COLO829 (cell line): ENCODE results near the gene NPIPB2.
"Not testable (repeated sequence)": the region's sequence is repeated elsewhere in the genome, so short reads cannot be mapped to it uniquely, and the experiment has no call there.

Source experiments
- DNase-seq: peaks from one replicate; pipeline ENCODE4 v3.0.0; 2012; ENCODE audit warnings: low spot score

The NPIPB2 gene

DNA sequence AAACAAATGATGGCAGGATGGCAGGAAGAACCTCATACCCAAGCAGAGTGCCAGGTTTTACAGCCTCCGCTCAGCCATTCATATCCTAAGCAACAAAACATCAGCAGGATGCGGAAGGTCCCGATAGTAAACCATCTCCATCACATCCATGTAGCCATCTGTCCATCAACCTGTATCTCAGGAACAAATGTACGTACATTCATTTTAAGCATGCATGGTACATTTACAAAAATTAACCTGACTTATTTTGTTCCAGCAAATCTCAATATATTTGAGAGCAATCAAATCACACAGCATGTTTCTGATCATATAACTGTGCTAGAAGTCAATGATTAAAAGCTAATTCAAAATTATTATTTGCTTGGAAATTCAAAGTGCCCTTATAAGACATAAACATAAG is at the start of gene NPIPB2:
NPIPB2 (minus strand) TSS at position 101 of the 400 bp plus-strand sequence; CDS start at position 101, 0 bp downstream.
- not testable (repeated sequence) for DNase-seq

GRCh38 chr16:11990702-11991390 is 49.0 kb upstream of the NPIPB2 start:
- no peak for DNase-seq

- no peak for DNase-seq
These were observed 46.6 kb upstream of the NPIPB2 start for GRCh38 chr16:11988258-11988978.

DNA sequence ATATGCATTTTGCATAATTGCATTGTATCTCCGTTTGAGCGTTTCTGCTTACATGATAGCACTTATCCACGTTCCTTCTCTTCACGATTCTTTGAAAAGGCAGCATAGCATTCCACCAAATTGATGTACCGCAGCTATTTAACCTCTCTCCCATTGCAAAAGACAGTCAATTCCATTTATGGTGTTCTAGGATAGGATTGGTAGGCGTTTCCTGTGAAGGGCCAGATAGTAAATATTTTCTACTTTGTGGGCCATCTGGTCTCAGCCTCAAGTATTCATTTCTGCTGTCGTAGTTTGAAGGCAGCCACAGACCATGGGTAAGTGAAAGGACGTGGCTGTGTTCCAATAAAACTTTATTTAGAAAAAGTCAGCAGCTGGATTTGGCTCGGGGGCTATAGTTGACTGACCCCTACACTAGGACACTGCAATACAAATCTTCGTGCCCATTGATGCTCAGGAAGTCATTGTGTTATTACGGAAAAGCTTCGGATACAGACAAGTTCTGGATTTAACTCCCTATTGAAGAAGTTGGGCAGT is 44.7 kb upstream of the NPIPB2 start:
- no peak for DNase-seq

GRCh38 chr16:11985250-11985649 is 43.4 kb upstream of the NPIPB2 start:
- DNase-seq, result no peak

- DNase-seq, result no peak
These were observed 38.4 kb upstream of the NPIPB2 start for GRCh38 chr16:11980136-11980844.

- no peak for DNase-seq
These were observed 37.3 kb upstream of the NPIPB2 start for GRCh38 chr16:11979013-11979672.

GRCh38 chr16:11978080-11978479 is 36.2 kb upstream of the NPIPB2 start:
- no peak for DNase-seq

DNA sequence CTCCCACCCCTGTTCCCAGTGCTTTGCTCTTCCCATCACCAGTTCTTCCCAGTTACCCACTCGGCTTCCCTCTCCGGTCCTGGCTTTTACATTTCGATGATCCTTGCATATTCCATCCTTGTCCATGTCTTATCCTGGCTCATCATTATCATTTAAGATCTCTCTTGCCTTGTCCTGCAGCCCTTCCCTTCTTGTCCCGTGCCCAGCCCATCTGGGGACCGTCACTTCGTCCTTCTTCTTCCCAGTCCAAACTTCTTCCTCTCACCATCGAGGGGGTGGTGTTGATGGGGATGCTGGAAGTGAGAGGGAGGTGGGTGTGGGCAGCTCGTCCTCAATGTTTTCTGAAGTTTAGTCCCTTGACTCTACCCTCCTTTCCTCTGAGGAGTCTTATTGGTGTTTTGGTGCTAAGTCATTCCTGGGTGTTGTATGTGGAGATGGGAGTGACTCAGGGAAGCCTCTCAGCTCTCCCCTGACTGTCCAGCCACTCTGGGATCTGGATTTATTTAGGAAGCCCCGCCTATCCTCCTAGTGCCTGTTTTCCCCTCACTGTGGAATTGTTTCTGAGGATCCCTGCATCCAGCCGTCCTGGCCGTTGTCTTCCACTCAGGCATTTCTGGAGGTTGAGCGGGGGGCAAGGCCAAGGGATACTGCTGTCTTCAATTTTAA is 35.7 kb upstream of the NPIPB2 start:
- DNase-seq, result no peak

DNA sequence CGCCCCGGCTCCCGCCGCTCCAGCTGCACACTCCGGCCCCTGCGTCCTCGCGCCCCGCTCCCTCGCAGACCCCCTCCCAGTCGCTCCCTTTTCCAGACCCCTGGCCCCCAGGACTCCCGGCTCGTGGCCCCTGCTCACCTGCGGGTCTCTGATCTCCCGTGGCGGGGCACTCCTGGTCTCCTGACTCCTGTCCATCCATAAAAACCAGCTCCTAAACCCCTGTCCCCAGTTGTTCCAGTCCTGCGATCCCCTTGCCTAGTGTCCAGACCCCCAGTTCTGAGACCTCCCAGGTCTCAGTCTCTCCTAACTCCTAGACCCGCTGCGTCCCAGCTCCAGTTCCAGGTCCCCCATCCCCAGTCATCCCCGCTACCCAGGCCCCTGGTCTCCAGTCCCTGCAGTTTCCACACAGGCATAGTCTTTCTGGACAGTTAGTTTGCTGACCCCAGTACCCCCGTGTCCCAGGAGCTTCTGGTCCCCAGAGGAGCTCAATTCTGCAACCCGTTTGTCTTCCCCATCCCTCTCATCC is 35.1 kb upstream of the NPIPB2 start:
- DNase-seq, result no peak

GRCh38 chr16:11973070-11973469 is 31.2 kb upstream of the NPIPB2 start:
- no peak for DNase-seq

DNA sequence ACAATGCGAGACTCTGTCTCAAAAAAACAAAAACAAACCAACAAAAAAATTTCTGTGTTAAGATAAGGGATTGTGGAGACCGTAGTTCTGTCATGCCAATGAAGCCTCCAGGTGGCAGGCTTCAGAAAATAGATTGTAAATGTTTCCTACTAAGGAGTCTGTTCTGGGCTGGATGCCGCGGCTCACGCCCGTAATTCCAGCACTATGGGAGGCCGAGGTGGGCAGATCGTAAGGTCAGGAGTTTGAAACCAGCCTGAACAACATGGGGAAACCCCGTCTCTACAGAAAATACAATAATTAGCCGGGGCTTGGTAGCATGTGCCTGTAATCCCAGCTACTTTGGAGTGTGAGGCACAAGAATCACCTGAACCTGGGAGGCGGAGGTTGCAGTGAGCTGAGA is 30.3 kb upstream of the NPIPB2 start:
- DNase-seq, result no peak

GRCh38 chr16:11970292-11970691 is 28.4 kb upstream of the NPIPB2 start:
- DNase-seq, result not testable (repeated sequence)

GRCh38 chr16:11968577-11968976 is 26.7 kb upstream of the NPIPB2 start:
- DNase-seq, result no peak

GRCh38 chr16:11967195-11967911 is 25.5 kb upstream of the NPIPB2 start:
- no peak for DNase-seq

- DNase-seq, result no peak
These were observed 24.3 kb upstream of the NPIPB2 start for GRCh38 chr16:11966173-11966572.

GRCh38 chr16:11964761-11965551 is 23.1 kb upstream of the NPIPB2 start, which contains the start of gene TNFRSF17:
Gene TNFRSF17, plus strand, starts transcription at chr16:11965210. Its CDS starts 115 bp downstream, at chr16:11965325.
- DNase-seq, result no peak

DNA sequence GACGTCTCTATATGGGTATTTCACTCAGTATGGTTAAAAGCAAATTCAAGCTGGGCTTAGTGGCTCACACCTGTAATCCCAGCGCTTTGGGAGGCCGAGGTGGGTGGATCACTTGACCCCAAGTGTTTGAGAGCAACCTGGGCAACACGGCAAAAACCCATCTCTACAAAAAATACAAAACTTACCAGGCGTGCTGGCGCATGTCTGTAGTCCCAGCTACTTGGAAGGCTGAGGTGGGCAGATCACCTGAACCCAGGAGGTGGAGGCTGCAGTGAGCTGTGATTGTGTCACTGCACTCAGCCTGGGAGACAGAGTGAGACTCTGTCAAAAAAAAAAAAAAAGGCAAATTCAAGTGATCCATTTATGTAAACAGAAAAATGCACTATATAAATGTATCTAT is 21.9 kb upstream of the NPIPB2 start:
- DNase-seq, result no peak

- not testable (repeated sequence) for DNase-seq
These were observed 21.1 kb upstream of the NPIPB2 start for GRCh38 chr16:11962978-11963377.

- DNase-seq, result not testable (repeated sequence)
These were observed 20.6 kb upstream of the NPIPB2 start for GRCh38 chr16:11962457-11962856.
